GM19395 (cell line): ENCODE measurements around the gene MAST4.
"Not testable (repeated sequence)": the region's sequence is repeated elsewhere in the genome, so short reads cannot be mapped to it uniquely, and the experiment has no call there.

Source experiments
- ATAC-seq: cut with Tn5 transposase; IDR thresholded peaks from one replicate; pipeline ENCODE4 v1.9.1; 2021; ENCODE audit warnings: mild to moderate bottlenecking, moderate library complexity; ENCODE audit not compliant: unreplicated experiment

MAST4 gene

GRCh38 chr5:66741394-66741793 is 145.2 kb downstream of the MAST4 start:
- ATAC-seq, result no peak

GRCh38 chr5:66742083-66742895 is 146.1 kb downstream of the MAST4 start:
- no peak for ATAC-seq

GRCh38 chr5:66742896-66743247 is 146.7 kb downstream of the MAST4 start:
- no peak for ATAC-seq

GRCh38 chr5:66743344-66743743 is 147.2 kb downstream of the MAST4 start:
- no peak for ATAC-seq

- ATAC-seq, result no peak
Observed at GRCh38 chr5:66744040-66744439, 147.8 kb downstream of the MAST4 start.

- ATAC-seq, result no peak
Observed at GRCh38 chr5:66745297-66745696, 149.1 kb downstream of the MAST4 start.

GRCh38 chr5:66747607-66748006 is 151.4 kb downstream of the MAST4 start:
- no peak for ATAC-seq

- not testable (repeated sequence) for ATAC-seq
Observed at GRCh38 chr5:66752668-66753067, 156.5 kb downstream of the MAST4 start.

- ATAC-seq, result no peak
Observed at GRCh38 chr5:66757219-66757833, 161.1 kb downstream of the MAST4 start.

GRCh38 chr5:66757834-66758371 is 161.7 kb downstream of the MAST4 start:
- no peak for ATAC-seq

GRCh38 chr5:66769030-66769733 is 173.0 kb downstream of the MAST4 start:
- ATAC-seq, result no peak

GRCh38 chr5:66769839-66770617 is 173.8 kb downstream of the MAST4 start:
- no peak for ATAC-seq

- ATAC-seq, result no peak
Observed at GRCh38 chr5:66777868-66778267, 181.7 kb downstream of the MAST4 start.

- ATAC-seq, result no peak
Observed at GRCh38 chr5:66779528-66779927, 183.3 kb downstream of the MAST4 start.

- no peak for ATAC-seq
Observed at GRCh38 chr5:66788556-66788955, 192.4 kb downstream of the MAST4 start.

GRCh38 chr5:66789434-66789833 is 193.2 kb downstream of the MAST4 start:
- no peak for ATAC-seq

- ATAC-seq, result no peak
Observed at GRCh38 chr5:66793049-66793448, 196.9 kb downstream of the MAST4 start.

- no peak for ATAC-seq
Observed at GRCh38 chr5:66795682-66796081, 199.5 kb downstream of the MAST4 start.

- no peak for ATAC-seq
Observed at GRCh38 chr5:66796305-66797292, 200.4 kb downstream of the MAST4 start.

- no peak for ATAC-seq
Observed at GRCh38 chr5:66802941-66803340, 206.7 kb downstream of the MAST4 start.
